ENCODE results near the gene OTOF. TPM values are rescaled to one million over a fixed set of nuclear protein-coding genes. Genes with fewer than 3 reads are reported as not detected.
"Not testable (repeated sequence)": the region's sequence is repeated elsewhere in the genome, so short reads cannot be mapped to it uniquely, and the experiment has no call there.

Gene OTOF
- total RNA-seq, 1 donor from 2014 or later = not detected

DNA sequence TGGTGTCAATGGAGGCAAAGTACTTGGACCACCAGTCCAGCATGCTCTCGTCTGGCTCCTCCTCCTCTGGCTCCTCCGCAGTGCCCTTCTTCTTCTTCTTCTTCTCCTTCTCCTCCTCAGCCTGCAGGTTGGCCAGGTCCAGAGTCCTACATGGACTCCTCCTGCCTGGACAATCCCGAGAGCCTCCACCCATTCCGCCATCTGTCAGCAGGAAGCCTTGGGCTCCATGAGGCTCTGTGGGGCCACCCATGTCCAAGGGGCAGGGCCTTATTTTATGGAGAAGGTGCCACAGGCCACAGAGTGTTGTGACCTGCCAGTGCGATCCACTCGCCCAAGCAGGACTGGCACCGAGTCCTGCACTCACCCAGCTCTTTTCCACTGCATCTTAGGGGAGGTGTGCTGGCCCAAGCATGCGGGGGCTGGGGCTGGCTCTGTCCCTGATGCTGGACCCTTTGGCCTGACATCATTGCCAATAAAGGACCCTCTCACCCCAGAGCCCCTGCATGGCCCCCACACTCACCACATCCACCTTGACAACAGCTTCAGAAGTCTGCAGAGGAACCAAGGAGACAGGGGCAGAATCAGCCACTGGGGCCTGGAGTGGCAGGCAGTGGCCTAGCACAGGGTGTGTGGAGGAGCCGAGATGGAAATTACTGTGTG is 7.2 kb downstream of the OTOF start:
- ChIA-PET CTCF (no interaction called here), POLR2A (interaction anchor here (0.7 kb wide), 1 partner anchor 26 kb away, joined by 4 read pairs; no protein-coding TSS in a partner anchor)
- peaks cover 16% of the 10 kb centered on the region for H3K9me3 Mint-ChIP-seq
- intact Hi-C loops (cut with micrococcal nuclease) = no loop called here
- TF ChIP-seq, protein P1, sequence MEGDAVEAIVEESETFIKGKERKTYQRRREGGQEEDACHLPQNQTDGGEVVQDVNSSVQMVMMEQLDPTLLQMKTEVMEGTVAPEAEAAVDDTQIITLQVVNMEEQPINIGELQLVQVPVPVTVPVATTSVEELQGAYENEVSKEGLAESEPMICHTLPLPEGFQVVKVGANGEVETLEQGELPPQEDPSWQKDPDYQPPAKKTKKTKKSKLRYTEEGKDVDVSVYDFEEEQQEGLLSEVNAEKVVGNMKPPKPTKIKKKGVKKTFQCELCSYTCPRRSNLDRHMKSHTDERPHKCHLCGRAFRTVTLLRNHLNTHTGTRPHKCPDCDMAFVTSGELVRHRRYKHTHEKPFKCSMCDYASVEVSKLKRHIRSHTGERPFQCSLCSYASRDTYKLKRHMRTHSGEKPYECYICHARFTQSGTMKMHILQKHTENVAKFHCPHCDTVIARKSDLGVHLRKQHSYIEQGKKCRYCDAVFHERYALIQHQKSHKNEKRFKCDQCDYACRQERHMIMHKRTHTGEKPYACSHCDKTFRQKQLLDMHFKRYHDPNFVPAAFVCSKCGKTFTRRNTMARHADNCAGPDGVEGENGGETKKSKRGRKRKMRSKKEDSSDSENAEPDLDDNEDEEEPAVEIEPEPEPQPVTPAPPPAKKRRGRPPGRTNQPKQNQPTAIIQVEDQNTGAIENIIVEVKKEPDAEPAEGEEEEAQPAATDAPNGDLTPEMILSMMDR (IDR thresholded peaks at IDR 0.05) = no peak
- H3K27ac Mint-ChIP-seq = no peak overlapping the region
- DNase-seq = no peak
- no peaks in the 10 kb centered on the region for H3K27me3 Mint-ChIP-seq
- no peaks in the 10 kb centered on the region for H3K36me3 Mint-ChIP-seq (ENCODE audit: low read depth)
- H3K4me3 Mint-ChIP-seq = no peak overlapping the region
- no peaks in the 10 kb centered on the region for H3K4me1 Mint-ChIP-seq
- ATAC-seq (ENCODE audit: low read depth) = no peak

- Mint-ChIP-seq H3K27ac (no peak overlapping the region), H3K4me1 (no peaks in the 10 kb centered on the region), H3K36me3 (ENCODE audit: low read depth) (no peaks in the 10 kb centered on the region), H3K4me3 (no peak overlapping the region), H3K9me3 (peaks cover 16% of the 10 kb centered on the region), H3K27me3 (no peaks in the 10 kb centered on the region)
- intact Hi-C loops (cut with micrococcal nuclease) = no loop called here
- DNase-seq (no peak), ATAC-seq (ENCODE audit: low read depth) (no peak)
- CTCF ChIA-PET = no interaction called here
- TF ChIP-seq, protein P1 (IDR thresholded peaks at IDR 0.05) = no peak
- POLR2A ChIA-PET = interaction anchor here (0.7 kb wide), 1 partner anchor 27 kb away, joined by 4 read pairs; no protein-coding TSS in a partner anchor
Measured at GRCh38 chr2:26469955-26470354, 8.0 kb downstream of the OTOF start.

- no peak overlapping the region for H3K27ac Mint-ChIP-seq
- TF ChIP-seq, protein P1 (IDR thresholded peaks at IDR 0.05) = no peak
- H3K4me1 Mint-ChIP-seq = no peaks in the 10 kb centered on the region
- intact Hi-C loops (cut with micrococcal nuclease) = no loop called here
- ATAC-seq (ENCODE audit: low read depth) (no peak), DNase-seq (no peak)
- H3K36me3 Mint-ChIP-seq (ENCODE audit: low read depth) = no peaks in the 10 kb centered on the region
- ChIA-PET POLR2A (no interaction called here), CTCF (no interaction called here)
- H3K4me3 Mint-ChIP-seq = no peak overlapping the region
- no peaks in the 10 kb centered on the region for H3K27me3 Mint-ChIP-seq
- H3K9me3 Mint-ChIP-seq = peaks cover 16% of the 10 kb centered on the region
Measured at GRCh38 chr2:26469092-26469710, 8.7 kb downstream of the OTOF start.

DNA sequence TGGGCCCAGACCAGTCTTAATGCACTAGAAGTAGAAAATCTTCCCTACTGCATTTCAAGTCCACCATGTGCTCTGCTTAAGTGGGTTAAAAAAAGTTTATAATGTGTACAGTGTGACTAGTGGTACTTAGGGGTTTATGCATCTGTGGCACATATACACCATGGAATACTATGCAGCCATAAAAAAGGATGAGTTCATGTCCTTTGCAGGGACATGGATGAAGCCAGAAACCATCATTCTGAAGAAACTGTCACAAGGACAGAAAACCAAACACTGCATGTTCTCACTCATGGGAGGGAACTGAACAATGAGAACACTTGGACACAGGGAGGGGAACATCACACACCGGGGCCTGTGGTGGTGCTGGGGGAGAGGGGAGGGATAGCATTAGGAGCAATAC is 9.4 kb downstream of the OTOF start:
- intact Hi-C loops (cut with micrococcal nuclease); H3K36me3 Mint-ChIP-seq (ENCODE audit: low read depth): not testable (repeated sequence)

GRCh38 chr2:26466662-26467310 is 11.1 kb downstream of the OTOF start:
- ChIA-PET CTCF (no interaction called here), POLR2A (no interaction called here)
- TF ChIP-seq, protein P1 (IDR thresholded peaks at IDR 0.05) = no peak
- no peak overlapping the region for H3K4me3 Mint-ChIP-seq
- DNase-seq = no peak
- H3K27ac Mint-ChIP-seq = no peak overlapping the region
- no peak for ATAC-seq (ENCODE audit: low read depth)
- peaks cover 16% of the 10 kb centered on the region for H3K9me3 Mint-ChIP-seq
- H3K4me1 Mint-ChIP-seq = no peaks in the 10 kb centered on the region
- no peaks in the 10 kb centered on the region for H3K27me3 Mint-ChIP-seq
- H3K36me3 Mint-ChIP-seq (ENCODE audit: low read depth) = no peaks in the 10 kb centered on the region
- intact Hi-C loops (cut with micrococcal nuclease) = no loop called here

More for the DNA sequence above, 9.4 kb downstream of the OTOF start:
- H3K4me3 Mint-ChIP-seq; H3K4me1 Mint-ChIP-seq; POLR2A ChIA-PET; CTCF ChIA-PET; H3K27me3 Mint-ChIP-seq; H3K27ac Mint-ChIP-seq; DNase-seq; ATAC-seq (ENCODE audit: low read depth): not testable (repeated sequence)
- peaks cover 16% of the 10 kb centered on the region for H3K9me3 Mint-ChIP-seq
